ENCODE data around the gene NEGR1.

Gene NEGR1

GRCh38 chr1:71689635-71690034 lies 592.7 kb downstream of the NEGR1 start:
- no peak for DNase-seq (ENCODE audit: low read depth in 2 of 2)

GRCh38 chr1:71687376-71687775 lies 595.0 kb downstream of the NEGR1 start:
- DNase-seq (ENCODE audit: low read depth in 2 of 2) = no peak

- no peak for DNase-seq (ENCODE audit: low read depth in 2 of 2)
Measured at GRCh38 chr1:71676979-71677925, 605.1 kb downstream of the NEGR1 start.

- DNase-seq (ENCODE audit: low read depth in 2 of 2) = no peak
Measured at GRCh38 chr1:71668065-71668464, 614.3 kb downstream of the NEGR1 start.

GRCh38 chr1:71667216-71667615 lies 615.1 kb downstream of the NEGR1 start:
- no peak for DNase-seq (ENCODE audit: low read depth in 2 of 2)

- DNase-seq (ENCODE audit: low read depth in 2 of 2) = no peak
Measured at GRCh38 chr1:71666609-71667008, 615.7 kb downstream of the NEGR1 start.

- DNase-seq (ENCODE audit: low read depth in 2 of 2) = no peak
Measured at GRCh38 chr1:71660411-71660810, 621.9 kb downstream of the NEGR1 start.

DNA sequence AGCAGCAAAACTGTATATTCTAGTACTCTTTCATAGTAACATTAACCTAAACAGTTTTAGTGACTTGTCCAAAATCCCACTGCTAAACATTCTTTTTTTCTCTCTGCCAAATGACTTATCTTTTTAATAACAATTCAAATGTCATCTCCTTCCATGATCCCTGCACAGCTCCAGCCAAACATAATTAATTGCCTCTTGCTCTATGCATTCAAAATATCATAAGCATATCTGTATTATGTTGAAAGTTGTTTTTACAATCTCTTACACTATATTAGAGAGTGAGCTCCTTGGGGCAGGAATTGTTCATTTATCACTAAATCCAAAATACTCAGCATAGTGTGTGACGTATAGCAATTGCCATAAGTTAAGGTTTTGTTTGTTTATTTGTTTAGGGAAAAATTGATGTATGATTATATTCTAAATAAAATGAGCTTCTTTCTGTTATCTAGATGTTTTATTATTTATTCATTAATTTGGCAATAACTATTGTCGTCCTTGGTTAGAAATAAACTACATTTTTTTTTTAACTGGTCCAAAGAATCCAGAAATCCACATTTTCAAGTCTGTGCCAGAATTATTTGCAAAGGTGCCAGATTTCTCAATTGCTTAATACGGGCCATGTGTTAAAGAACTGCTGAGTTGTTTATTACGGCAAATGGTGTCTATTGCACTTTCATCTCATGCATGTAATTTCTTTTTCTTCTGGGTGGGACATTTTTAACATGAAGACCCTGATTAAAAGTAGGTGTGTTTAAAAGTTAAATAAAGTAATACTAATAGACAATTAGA lies 624.3 kb downstream of the NEGR1 start:
- no peak for DNase-seq (ENCODE audit: low read depth in 2 of 2)

- DNase-seq (ENCODE audit: low read depth in 2 of 2) = no peak
Measured at GRCh38 chr1:71656902-71657301, 625.4 kb downstream of the NEGR1 start.

GRCh38 chr1:71655604-71656003 lies 626.7 kb downstream of the NEGR1 start:
- no peak for DNase-seq (ENCODE audit: low read depth in 2 of 2)

GRCh38 chr1:71653952-71654351 lies 628.4 kb downstream of the NEGR1 start:
- DNase-seq (ENCODE audit: low read depth in 2 of 2) = no peak

DNA sequence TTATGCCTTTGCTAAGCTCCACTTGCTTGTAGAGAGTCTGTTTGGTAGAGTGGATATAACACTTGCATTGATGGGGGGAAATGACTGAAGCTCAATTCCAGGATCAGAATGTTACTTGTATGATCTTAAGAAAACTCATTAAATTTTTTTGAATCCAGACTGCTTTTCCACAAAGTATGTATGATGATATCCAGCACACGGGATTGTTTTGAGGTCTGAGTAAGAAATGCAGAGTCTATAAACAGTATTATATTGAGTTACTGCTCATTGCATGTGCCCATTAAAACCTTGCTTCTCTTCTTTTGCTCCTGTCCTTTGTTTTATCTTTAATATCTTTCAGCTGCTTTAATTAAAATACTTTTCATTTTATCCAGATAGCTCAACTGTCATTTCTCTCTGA lies 631.1 kb downstream of the NEGR1 start:
- DNase-seq (ENCODE audit: low read depth in 2 of 2) = no peak

GRCh38 chr1:71650119-71650518 lies 632.2 kb downstream of the NEGR1 start:
- no peak for DNase-seq (ENCODE audit: low read depth in 2 of 2)

DNA sequence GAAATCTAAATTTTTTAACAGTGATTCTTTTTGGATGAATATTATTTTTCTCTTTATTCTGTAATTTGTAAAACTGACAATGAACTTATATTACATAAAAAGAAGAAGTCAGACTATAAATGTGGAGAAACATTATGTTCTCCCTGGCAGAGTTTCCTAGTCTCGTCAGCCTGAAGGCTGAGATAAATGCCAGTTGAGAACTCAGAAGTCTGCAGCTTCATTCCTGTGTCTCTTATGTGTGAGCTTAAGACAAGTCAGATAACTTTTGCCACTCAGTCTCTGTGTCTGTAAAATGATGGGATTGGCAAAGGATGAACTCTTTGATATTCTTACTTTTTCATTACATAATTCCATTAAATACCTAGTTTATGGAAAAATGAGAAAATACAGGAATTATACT lies 632.7 kb downstream of the NEGR1 start:
- no peak for DNase-seq (ENCODE audit: low read depth in 2 of 2)

GRCh38 chr1:71647513-71648300 lies 634.6 kb downstream of the NEGR1 start:
- DNase-seq (ENCODE audit: low read depth in 2 of 2) = no peak

GRCh38 chr1:71645015-71645414 lies 637.3 kb downstream of the NEGR1 start:
- no peak for DNase-seq (ENCODE audit: low read depth in 2 of 2)

- DNase-seq (ENCODE audit: low read depth in 2 of 2) = no peak
Measured at GRCh38 chr1:71641903-71642302, 640.4 kb downstream of the NEGR1 start.

- no peak for DNase-seq (ENCODE audit: low read depth in 2 of 2)
Measured at GRCh38 chr1:71640998-71641397, 641.3 kb downstream of the NEGR1 start.

DNA sequence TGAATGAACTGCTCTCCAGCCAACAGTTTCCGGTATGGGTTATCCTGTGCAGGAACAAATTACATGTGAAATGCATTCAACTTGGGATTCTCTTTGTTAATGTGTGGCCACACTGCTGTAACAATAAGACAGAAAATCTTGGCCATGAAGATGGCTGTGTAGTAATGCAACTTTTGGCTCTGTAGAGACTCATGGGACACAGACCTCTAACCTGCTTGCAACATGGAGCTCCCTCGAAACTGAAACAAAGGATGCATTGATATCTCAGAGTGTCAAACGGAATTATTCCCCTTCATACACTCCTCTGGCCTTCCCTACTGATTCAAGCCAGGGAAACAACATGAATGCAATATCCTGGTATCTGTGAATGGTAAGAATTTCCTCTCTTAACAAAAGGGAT lies 642.2 kb downstream of the NEGR1 start:
- no peak for DNase-seq (ENCODE audit: low read depth in 2 of 2)

DNA sequence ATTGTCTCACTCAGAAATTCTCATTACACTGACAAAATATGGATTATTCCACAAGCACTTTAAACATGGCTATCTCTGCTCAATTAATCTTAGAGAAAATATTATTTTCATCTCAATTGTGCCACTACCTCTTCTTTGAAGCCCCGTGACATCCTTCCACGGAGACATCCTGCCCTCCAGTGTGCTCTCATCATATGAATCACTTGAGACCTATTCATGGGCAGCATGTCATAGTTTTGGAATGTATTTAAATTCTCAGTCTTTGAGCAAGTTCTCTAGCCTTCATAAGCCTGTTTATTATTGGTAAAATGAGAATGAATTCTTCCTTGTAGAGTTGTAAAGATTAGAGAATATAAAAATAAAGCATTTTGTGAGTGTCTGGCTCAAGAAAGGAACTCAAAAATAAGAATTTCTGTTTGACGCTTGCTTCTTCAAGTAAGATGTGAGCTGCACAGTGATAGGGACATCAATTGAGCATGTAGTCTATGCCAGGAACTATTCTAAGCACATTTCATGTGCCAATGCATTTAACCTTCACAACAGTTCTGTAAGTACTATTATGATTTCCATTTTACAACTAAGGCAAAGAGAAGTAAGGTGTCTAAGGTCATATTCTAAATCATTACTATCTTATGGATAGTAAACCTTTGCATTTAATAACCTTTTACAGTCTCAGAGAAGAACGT lies 644.1 kb downstream of the NEGR1 start:
- DNase-seq (ENCODE audit: low read depth in 2 of 2) = no peak

DNA sequence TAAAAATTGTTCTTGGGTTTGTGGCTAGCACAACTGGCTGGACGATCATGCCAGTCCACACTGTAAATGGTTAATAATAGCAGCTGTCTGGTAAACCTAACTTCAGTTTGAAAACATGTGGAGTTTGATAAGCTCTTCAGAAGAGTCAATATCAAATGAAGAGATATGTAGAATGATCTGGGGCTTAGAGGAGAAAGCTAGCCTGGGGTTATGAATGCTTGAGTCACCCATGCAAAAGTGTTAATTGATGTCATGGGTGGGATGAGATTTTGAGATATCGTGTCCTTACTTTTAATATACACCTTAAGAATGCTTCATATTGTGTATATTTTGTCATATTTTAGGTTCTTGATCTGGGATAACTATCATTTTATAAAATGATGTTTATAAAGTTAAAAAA lies 646.8 kb downstream of the NEGR1 start:
- no peak for DNase-seq (ENCODE audit: low read depth in 2 of 2)

- no peak for DNase-seq (ENCODE audit: low read depth in 2 of 2)
Measured at GRCh38 chr1:71634159-71634558, 648.2 kb downstream of the NEGR1 start.
